HL-60 (cell line): ENCODE measurements around the gene JADE2.
"Not testable (repeated sequence)": the region's sequence is repeated elsewhere in the genome, so short reads cannot be mapped to it uniquely, and the experiment has no call there.

ENCODE experiments used
- DNase-seq, 2 experiments: peaks; one replicate each; pipeline ENCODE4 v3.0.0-alpha.2; 2010 to 2020; ENCODE audit warnings: low read depth in 1 of 2, low spot score in 1 of 2
- H3K27ac ChIP-seq: fragments of 250-450 bp; sonication (Bioruptor Pico); replicated peaks from 2 replicates; pipeline ENCODE4 v1.5.1; 2020; ENCODE audit warnings: mild to moderate bottlenecking, moderate library complexity
- H3K27me3 ChIP-seq: fragments of 250-450 bp; sonication (Bioruptor Pico); 2 replicates; pipeline ENCODE4 v1.5.1; 2021; ENCODE audit warnings: mild to moderate bottlenecking, moderate library complexity; ENCODE audit not compliant: insufficient read depth, poor library complexity, severe bottlenecking
- H3K4me3 ChIP-seq: replicated peaks from 2 replicates; pipeline ENCODE4 v1.5.1; 2011; ENCODE audit warnings: mild to moderate bottlenecking, control low read depth, low read length; ENCODE audit not compliant: insufficient read depth
- CTCF ChIP-seq: IDR thresholded peaks from one replicate; pipeline ENCODE4 v1.5.1; 2011; ENCODE audit warnings: low read length, control low read depth, inconsistent platforms; ENCODE audit not compliant: insufficient read depth
- GABPA ChIP-seq: IDR thresholded peaks from 2 replicates; pipeline ENCODE4 v1.6.1; 2012; ENCODE audit warnings: low read depth
- POLR2AphosphoS5 ChIP-seq: IDR thresholded peaks from 2 replicates; pipeline ENCODE4 v1.6.1; 2012; ENCODE audit warnings: low read depth
- REST ChIP-seq: IDR thresholded peaks from 2 replicates; pipeline ENCODE4 v1.6.1; 2012; ENCODE audit warnings: low read depth; ENCODE audit not compliant: insufficient replicate concordance
- SPI1 ChIP-seq: IDR thresholded peaks from 2 replicates; pipeline ENCODE4 v1.6.1; 2012; ENCODE audit warnings: low read depth, mild to moderate bottlenecking, borderline replicate concordance

The JADE2 gene

GRCh38 chr5:134594797-134595457 lies 69.5 kb downstream of the JADE2 start:
- Histone ChIP-seq H3K27ac (no peak overlapping the region), H3K27me3 (no peaks in the 10 kb centered on the region), H3K4me3 (no peak overlapping the region)
- DNase-seq, result no peak
- no peak for TF ChIP-seq POLR2AphosphoS5
- TF ChIP-seq REST, result no peak
- no peak for TF ChIP-seq CTCF
- no peak for TF ChIP-seq GABPA
- no peak for TF ChIP-seq SPI1

- no peak for TF ChIP-seq REST
- no peak for TF ChIP-seq CTCF
- no peak for TF ChIP-seq GABPA
- TF ChIP-seq SPI1, result no peak
- no peak for TF ChIP-seq POLR2AphosphoS5
- Histone ChIP-seq H3K27me3 (no peaks in the 10 kb centered on the region), H3K27ac (no peak overlapping the region), H3K4me3 (no peak overlapping the region)
- no peak for DNase-seq
Observed at GRCh38 chr5:134595458-134595838, 70.0 kb downstream of the JADE2 start.

GRCh38 chr5:134599820-134600219 lies 74.3 kb downstream of the JADE2 start:
- H3K27ac ChIP-seq, DNase-seq, H3K4me3 ChIP-seq, H3K27me3 ChIP-seq: not testable (repeated sequence)

GRCh38 chr5:134600600-134600999 lies 75.1 kb downstream of the JADE2 start:
- TF ChIP-seq POLR2AphosphoS5, result no peak
- H3K27me3 ChIP-seq, result no peaks in the 10 kb centered on the region
- no peak for DNase-seq
- H3K4me3 ChIP-seq, result no peak overlapping the region
- H3K27ac ChIP-seq, result no peak overlapping the region

- Histone ChIP-seq H3K4me3 (no peak overlapping the region), H3K27me3 (no peaks in the 10 kb centered on the region), H3K27ac (no peak overlapping the region)
- DNase-seq, result no peak
- TF ChIP-seq REST (no peak), SPI1 (no peak), GABPA (no peak), CTCF (no peak), POLR2AphosphoS5 (no peak)
Observed at GRCh38 chr5:134603059-134603458, 77.6 kb downstream of the JADE2 start.
